B cell (primary cell): ENCODE results near the gene ZNF839. TPM values are rescaled to one million over a fixed set of nuclear protein-coding genes. Genes with fewer than 3 reads are reported as not detected.

ENCODE experiments used
- ATAC-seq: fragments of 200-7000 bp; cut with Tn5 transposase; one replicate; pipeline ENCODE4 v1.10.0; 2021; ENCODE audit warnings: low read depth, mild to moderate bottlenecking, moderate number of reproducible peaks, moderate library complexity
- CTCF ChIA-PET: fragments of 350-600 bp; sonication (Branson Sonifier 250); formaldehyde crosslinking; loops from one replicate; lab custom pipeline; 2021; ENCODE audit warnings: antibody characterized with exemption, inconsistent platforms; lab: Charles Lee
- POLR2A ChIA-PET: fragments of 350-600 bp; sonication (Branson Sonifier 250); formaldehyde crosslinking; loops from one replicate; lab custom pipeline; 2021; ENCODE audit warnings: antibody characterized with exemption; lab: Charles Lee
- DNase-seq: peaks from one replicate; pipeline ENCODE4 v3.0.0; 2013
- H2AFZ ChIP-seq: 2 replicates; pipeline ENCODE4 v1.6.1; 2012; ENCODE audit warnings: mild to moderate bottlenecking, low read depth, low read length; ENCODE audit not compliant: insufficient read depth, poor library complexity, severe bottlenecking
- H3K27ac ChIP-seq, 2 donors: 1 replicate in 1 of 2; 2 replicates in 1 of 2; pipeline ENCODE4 v1.5.1; 2012 to 2013; ENCODE audit warnings: low read length in 2 of 2, mild to moderate bottlenecking in 2 of 2, moderate library complexity in 1 of 2
- H3K27me3 ChIP-seq, 4 experiments: fragments of 200-600 bp in 1 of 4; sonication (generic) in 1 of 4; replicated peaks in 1 of 4; 1 replicate in 2 of 4; 2 replicates in 2 of 4; pipeline versions ENCODE4 v1.6.1 to v1.7.0; 2013 to 2016; ENCODE audit warnings: low read length in 3 of 4, mild to moderate bottlenecking in 2 of 4, mixed read lengths in 1 of 4, moderate library complexity in 1 of 4; ENCODE audit not compliant: insufficient read depth in 4 of 4, control insufficient read depth in 3 of 4; ENCODE audit errors: control extremely low read depth in 1 of 4
- H3K36me3 ChIP-seq, 2 experiments: replicated peaks in 1 of 2; 1 replicate in 1 of 2; 2 replicates in 1 of 2; pipeline versions ENCODE4 v1.6.1 to v1.7.1; 2013; ENCODE audit warnings: low read length in 1 of 2; ENCODE audit not compliant: insufficient read depth in 2 of 2, control insufficient read depth in 1 of 2; ENCODE audit errors: control extremely low read depth in 1 of 2, extremely low read depth in 1 of 2
- H3K4me1 ChIP-seq, 2 donors: fragments of 200-600 bp in 1 of 2; sonication (generic) in 1 of 2; 1 replicate in 1 of 2; 2 replicates in 1 of 2; pipeline versions ENCODE4 v1.5.1 to v1.6.1; 2013 to 2017; ENCODE audit warnings: low read length in 2 of 2; ENCODE audit not compliant: control insufficient read depth in 2 of 2, insufficient read depth in 2 of 2
- H3K4me2 ChIP-seq: replicated peaks from 2 replicates; pipeline ENCODE3; 2012; ENCODE audit warnings: mild to moderate bottlenecking, low read depth, low read length; ENCODE audit not compliant: poor library complexity, severe bottlenecking
- H3K4me3 ChIP-seq, 5 experiments: fragments of 200-600 bp in 1 of 5; sonication (generic) in 1 of 5; 1 replicate in 3 of 5; 2 replicates in 2 of 5; pipeline versions ENCODE4 v1.5.1 to v1.7.0; 2011 to 2016; ENCODE audit warnings: low read length in 4 of 5, mild to moderate bottlenecking in 4 of 5, low read depth in 2 of 5, control low read depth in 1 of 5, moderate library complexity in 1 of 5; ENCODE audit not compliant: insufficient read depth in 1 of 5; ENCODE audit errors: control extremely low read depth in 1 of 5, extremely low read depth in 1 of 5
- H3K79me2 ChIP-seq: fragments of 200-600 bp; sonication (generic); one replicate; pipeline ENCODE4 v1.6.0; 2016; ENCODE audit warnings: low read length; ENCODE audit not compliant: control insufficient read depth, insufficient read depth
- H3K9ac ChIP-seq: fragments of 200-600 bp; sonication (generic); 2 replicates; pipeline ENCODE4 v1.6.1; 2017; ENCODE audit warnings: mild to moderate bottlenecking, low read length, moderate library complexity
- H3K9me3 ChIP-seq, 3 donors: one replicate each; pipeline versions ENCODE4 v1.6.1 to v1.7.1; 2013; ENCODE audit warnings: low read length in 2 of 3; ENCODE audit not compliant: control insufficient read depth in 2 of 3, insufficient read depth in 1 of 3; ENCODE audit errors: control extremely low read depth in 1 of 3
- H4K20me1 ChIP-seq: 2 replicates; pipeline ENCODE4 v1.6.0; 2012; ENCODE audit warnings: mild to moderate bottlenecking, low read length; ENCODE audit not compliant: insufficient read depth, control insufficient read depth, poor library complexity, severe bottlenecking
- H3K27ac Mint-ChIP-seq: one replicate; pipeline ENCODE4 v1.8.0; 2021; ENCODE audit warnings: mixed read lengths
- H3K27me3 Mint-ChIP-seq: one replicate; pipeline ENCODE4 v1.8.0; 2021; ENCODE audit warnings: mixed read lengths
- H3K4me1 Mint-ChIP-seq: one replicate; pipeline ENCODE4 v1.8.0; 2021; ENCODE audit warnings: mixed read lengths
- H3K4me3 Mint-ChIP-seq: one replicate; pipeline ENCODE4 v1.8.0; 2021; ENCODE audit warnings: mixed read lengths
- H3K9me3 Mint-ChIP-seq: one replicate; pipeline ENCODE4 v1.8.0; 2022; ENCODE audit warnings: mixed read lengths; ENCODE audit not compliant: insufficient read depth
- CTCF ChIP-seq: fragments of 200-600 bp; IDR thresholded peaks from one replicate; pipeline ENCODE4 v1.8.0; 2022; ENCODE audit warnings: antibody characterized with exemption, mild to moderate bottlenecking
- EZH2 ChIP-seq: IDR thresholded peaks from 2 replicates; pipeline ENCODE4 v1.6.1; 2012; ENCODE audit warnings: borderline replicate concordance, low read depth, mild to moderate bottlenecking, moderate library complexity, low read length; ENCODE audit not compliant: insufficient read depth, poor library complexity, severe bottlenecking
- WGBS: methylation state at CpG from one replicate; pipeline ENCODE4 v1.1.5; 2013; ENCODE audit warnings: missing lambda C conversion rate; ENCODE audit not compliant: insufficient coverage; 5-methylcytosine and 5-hydroxymethylcytosine counted together
- intact Hi-C: fragments of 100-400 bp; cut with micrococcal nuclease; formaldehyde crosslinking; loops from one replicate; pipeline ENCODE4 v1.10.0; 2022
- polyA plus RNA-seq: library from polyadenylated mRNA; depleted of rRNA; stranded (reverse); fragments of >200 nt; gene quantifications from 2 replicates; pipeline ENCODE4 v1.2.3, GENCODE V29; 2012
- total RNA-seq, 2 donors: library from RNA; stranded (reverse); fragments of 120-200 nt in 1 of 2; gene quantifications; 1 replicate in 1 of 2; 2 replicates in 1 of 2; pipeline versions ENCODE4 v1.2.3 to v1.2.4, GENCODE V29; 2013 to 2022

ZNF839 gene
- total and polyA plus RNA-seq, 2 donors (not counting 1 experiment from before 2014, with no cell fraction given), result 22.8 to 28.8 TPM

- H3K27me3 Mint-ChIP-seq, result no peaks in the 10 kb centered on the region
- TF ChIP-seq EZH2, result no peak
- no peak for TF ChIP-seq CTCF
- H3K4me2 ChIP-seq, result no peak overlapping the region
- ChIA-PET POLR2A (interaction anchor here (0.6 kb wide), 1 partner anchor 18 kb away, joined by 4 read pairs; no protein-coding TSS in a partner anchor), CTCF (no interaction called here)
- no peaks in the 10 kb centered on the region for H3K27me3 ChIP-seq
- no peak overlapping the region for H3K4me3 Mint-ChIP-seq
- H3K9me3 Mint-ChIP-seq, result no peaks in the 10 kb centered on the region
- H4K20me1 ChIP-seq, result peaks cover 3% of the 10 kb centered on the region
- no peak overlapping the region for H3K9ac ChIP-seq
- intact Hi-C loops, result no loop called here
- ATAC-seq (no peak), DNase-seq (no peak)
- H3K4me3 ChIP-seq, result no peak overlapping the region
- H3K9me3 ChIP-seq, result no peaks in the 10 kb centered on the region
- H3K36me3 ChIP-seq, result peaks cover 6 to 69% of the 10 kb centered on the region in 2 experiments
- WGBS, result no CpG with 5 or more reads among the region's 4 CpGs
- H3K27ac Mint-ChIP-seq, result no peak overlapping the region
- H2AFZ ChIP-seq, result no peak overlapping the region
- no peaks in the 10 kb centered on the region for H3K79me2 ChIP-seq
- H3K27ac ChIP-seq, result no peak overlapping the region
- H3K4me1 Mint-ChIP-seq, result no peaks in the 10 kb centered on the region
- no peaks in the 10 kb centered on the region for H3K4me1 ChIP-seq
These were observed 27.1 kb downstream of the ZNF839 start for GRCh38 chr14:102346645-102347044.

GRCh38 chr14:102348376-102348775 is 28.8 kb downstream of the ZNF839 start:
- H3K27me3 Mint-ChIP-seq, result no peaks in the 10 kb centered on the region
- intact Hi-C loops, result no loop called here
- DNase-seq (no peak), ATAC-seq (no peak)
- no peak overlapping the region for H3K4me3 Mint-ChIP-seq
- no peaks in the 10 kb centered on the region for H3K9me3 ChIP-seq
- no peak overlapping the region for H3K4me3 ChIP-seq
- POLR2A ChIA-PET, result no interaction called here
- CTCF ChIA-PET, result no interaction called here
- H4K20me1 ChIP-seq, result peaks cover 3% of the 10 kb centered on the region
- no peak overlapping the region for H2AFZ ChIP-seq
- H3K27ac Mint-ChIP-seq, result no peak overlapping the region
- over 99% methylated on average over 15 of the region's 16 CpGs for WGBS
- TF ChIP-seq CTCF (no peak), EZH2 (no peak)
- no peaks in the 10 kb centered on the region for H3K9me3 Mint-ChIP-seq
- H3K36me3 ChIP-seq, result peaks cover 4 to 72% of the 10 kb centered on the region in 2 experiments
- H3K79me2 ChIP-seq, result peaks cover 6% of the 10 kb centered on the region
- H3K4me2 ChIP-seq, result no peak overlapping the region
- H3K9ac ChIP-seq, result no peak overlapping the region
- H3K4me1 ChIP-seq, result no peaks in the 10 kb centered on the region
- H3K4me1 Mint-ChIP-seq, result no peaks in the 10 kb centered on the region
- H3K27ac ChIP-seq, result no peak overlapping the region
- H3K27me3 ChIP-seq, result no peaks in the 10 kb centered on the region
